NAMALWA (cell line): ENCODE results near the gene RGPD8.
"Not testable (repeated sequence)": the region's sequence is repeated elsewhere in the genome, so short reads cannot be mapped to it uniquely, and the experiment has no call there.

Source experiments
- DNase-seq: peaks from one replicate; pipeline ENCODE4 v3.0.0-alpha.2; 2015; ENCODE audit warnings: low spot score

The RGPD8 gene

DNA sequence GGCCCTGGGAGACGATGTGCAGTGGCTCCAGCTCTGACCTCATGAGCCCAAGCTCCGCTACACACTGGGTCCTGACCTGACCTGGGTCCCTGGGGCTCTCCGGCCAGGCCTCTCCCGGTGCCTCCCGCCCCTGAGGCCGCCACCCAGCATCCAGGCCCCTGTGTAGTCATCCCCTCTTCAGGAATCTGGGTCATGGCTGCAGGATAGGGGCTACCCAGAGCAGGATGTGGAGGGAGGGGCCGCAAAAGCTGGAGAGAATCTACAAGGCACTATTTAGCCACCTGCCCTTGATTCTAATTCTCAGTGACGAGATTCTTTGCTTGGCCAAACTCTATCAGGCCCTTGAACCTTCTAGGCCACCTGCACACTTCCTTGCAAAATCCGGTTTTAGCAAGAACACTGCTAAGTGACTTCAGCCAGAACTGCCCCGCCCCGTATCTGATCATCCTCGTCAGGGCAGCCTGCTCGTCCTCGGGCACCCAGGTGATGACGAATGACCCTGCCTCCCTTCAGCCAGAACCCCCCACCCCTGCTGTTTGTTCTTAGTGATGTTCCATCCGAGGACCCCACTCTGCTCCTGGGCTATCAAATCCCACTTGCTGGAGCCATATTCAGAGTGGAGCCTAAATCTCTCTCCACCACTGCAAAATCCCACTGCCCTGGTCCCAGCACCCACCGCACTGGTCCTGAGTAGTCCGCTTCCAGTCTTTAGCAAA is 2.4 kb upstream of the RGPD8 start:
- not testable (repeated sequence) for DNase-seq

- not testable (repeated sequence) for DNase-seq
These were observed 1.7 kb upstream of the RGPD8 start for GRCh38 chr2:112434890-112435715.

GRCh38 chr2:112433932-112434730 is 686 bp upstream of the RGPD8 start:
- DNase-seq, result no peak

GRCh38 chr2:112432735-112433479 is 538 bp downstream of the RGPD8 start:
- DNase-seq, result not testable (repeated sequence)

- not testable (repeated sequence) for DNase-seq
These were observed 1.1 kb downstream of the RGPD8 start for GRCh38 chr2:112432390-112432734.

DNA sequence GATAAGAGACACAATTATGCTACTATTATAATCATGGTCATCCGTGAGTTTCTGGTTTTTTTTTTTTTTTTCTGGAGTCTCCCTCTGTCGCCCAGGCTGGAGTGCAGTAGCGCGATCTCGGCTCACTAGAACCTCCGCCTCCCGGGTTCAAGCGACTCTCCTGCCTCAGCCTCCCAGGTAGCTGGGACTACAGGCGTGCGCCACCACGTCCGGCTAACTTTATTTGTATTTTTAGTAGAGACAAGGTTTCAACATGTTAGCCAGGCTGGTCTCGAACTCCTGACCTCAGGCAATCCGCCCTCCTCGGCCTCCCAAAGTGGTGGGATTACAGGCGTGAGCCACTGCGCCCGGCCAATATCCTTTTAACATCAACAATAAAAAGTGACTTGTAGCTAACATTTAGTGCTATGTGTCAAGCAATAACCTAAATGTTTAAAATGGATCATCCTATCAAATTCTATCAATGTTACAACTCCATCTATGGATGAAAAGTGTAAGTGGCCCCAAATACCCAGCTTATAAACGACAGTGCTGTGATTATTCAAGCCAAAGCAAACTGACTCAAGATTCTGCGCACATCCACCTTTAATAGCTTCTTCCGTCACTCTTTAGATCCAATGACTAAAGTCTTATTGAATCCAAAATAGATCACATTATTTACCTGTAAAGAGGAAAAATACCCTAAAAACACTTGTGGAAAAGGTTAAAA is 1.7 kb downstream of the RGPD8 start:
- not testable (repeated sequence) for DNase-seq

DNA sequence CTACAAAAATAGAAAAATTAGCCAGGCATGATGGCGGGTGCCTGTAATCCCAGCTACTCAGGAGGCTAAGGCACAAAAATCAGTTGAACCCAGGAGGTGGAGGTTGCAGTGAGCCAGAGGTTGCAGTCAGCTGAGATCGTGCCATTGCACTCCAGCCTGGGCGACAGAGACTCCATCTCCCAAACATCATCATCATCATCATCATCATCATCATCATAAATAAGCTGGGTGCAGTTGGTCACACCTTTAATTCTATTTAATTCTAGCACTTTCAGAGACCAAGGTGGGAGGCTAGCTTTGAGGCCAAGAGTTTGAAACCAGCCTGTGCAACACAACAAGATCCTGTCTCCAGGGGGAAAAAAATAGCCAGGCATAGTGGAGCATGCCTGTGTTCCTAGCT is 8.9 kb downstream of the RGPD8 start:
- DNase-seq, result not testable (repeated sequence)

DNA sequence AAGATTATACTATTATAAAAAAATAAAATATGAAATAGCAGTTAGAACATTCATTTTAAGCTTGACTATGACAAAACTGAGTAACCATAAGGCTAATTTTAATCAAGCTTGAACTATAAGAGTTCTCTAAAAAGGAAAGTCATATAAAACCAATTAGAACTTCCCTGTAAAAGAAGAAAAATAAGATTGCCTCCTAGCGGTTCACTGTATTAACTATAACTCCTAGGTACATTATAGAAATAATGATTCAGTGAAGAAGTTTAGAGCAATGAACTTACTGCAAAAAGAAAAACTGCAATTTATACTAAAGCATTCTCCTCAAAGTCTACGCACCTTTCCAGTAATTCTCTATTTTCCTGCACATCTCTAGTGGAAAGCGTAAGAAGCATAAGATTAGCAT is 16.6 kb downstream of the RGPD8 start:
- DNase-seq, result not testable (repeated sequence)

DNA sequence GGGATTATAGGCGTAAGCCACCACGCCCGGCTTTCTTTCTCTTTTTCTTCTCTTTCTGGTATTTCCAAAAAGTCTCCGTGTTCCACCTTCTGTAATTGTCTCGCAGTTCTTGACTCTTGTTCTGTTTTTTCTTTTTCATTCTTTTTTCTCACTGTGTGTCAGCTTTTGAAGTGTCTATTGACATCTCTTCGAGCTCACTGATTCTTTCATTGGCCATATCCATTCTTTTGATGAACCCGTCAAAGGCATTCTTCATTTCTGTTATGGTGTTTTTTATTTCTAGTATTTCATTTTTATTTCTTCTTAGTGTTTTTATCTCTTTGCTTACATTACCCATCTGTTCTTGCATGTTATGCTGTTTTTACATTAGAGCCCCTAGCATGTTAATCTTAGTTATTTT is 73.4 kb downstream of the RGPD8 start:
- DNase-seq, result not testable (repeated sequence)

GRCh38 chr2:112354335-112354734 is 79.1 kb downstream of the RGPD8 start:
- not testable (repeated sequence) for DNase-seq

- not testable (repeated sequence) for DNase-seq
These were observed 80.4 kb downstream of the RGPD8 start for GRCh38 chr2:112352809-112353603.

DNA sequence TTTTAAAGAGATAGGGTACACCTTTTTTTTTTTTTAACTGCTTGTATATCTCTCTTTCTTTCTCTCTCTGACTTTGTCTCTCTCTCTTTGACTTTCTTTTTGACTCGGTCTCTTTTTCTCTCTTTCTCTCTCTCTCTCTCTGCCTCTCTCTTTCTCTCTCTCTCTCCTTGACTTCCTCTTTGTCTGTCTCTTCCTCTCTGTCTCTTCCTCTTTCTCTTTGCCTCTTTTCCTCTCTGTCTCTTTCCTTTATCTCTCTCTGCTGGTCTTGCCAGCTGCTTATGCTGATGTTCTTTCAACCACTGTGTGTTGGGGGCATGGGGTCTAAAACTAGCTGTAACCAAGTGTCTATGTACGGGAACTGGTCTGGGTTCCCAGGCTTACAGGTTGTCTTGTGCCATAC is 81.2 kb downstream of the RGPD8 start:
- not testable (repeated sequence) for DNase-seq

GRCh38 chr2:112345030-112346027 is 88.1 kb downstream of the RGPD8 start:
- no peak for DNase-seq

DNA sequence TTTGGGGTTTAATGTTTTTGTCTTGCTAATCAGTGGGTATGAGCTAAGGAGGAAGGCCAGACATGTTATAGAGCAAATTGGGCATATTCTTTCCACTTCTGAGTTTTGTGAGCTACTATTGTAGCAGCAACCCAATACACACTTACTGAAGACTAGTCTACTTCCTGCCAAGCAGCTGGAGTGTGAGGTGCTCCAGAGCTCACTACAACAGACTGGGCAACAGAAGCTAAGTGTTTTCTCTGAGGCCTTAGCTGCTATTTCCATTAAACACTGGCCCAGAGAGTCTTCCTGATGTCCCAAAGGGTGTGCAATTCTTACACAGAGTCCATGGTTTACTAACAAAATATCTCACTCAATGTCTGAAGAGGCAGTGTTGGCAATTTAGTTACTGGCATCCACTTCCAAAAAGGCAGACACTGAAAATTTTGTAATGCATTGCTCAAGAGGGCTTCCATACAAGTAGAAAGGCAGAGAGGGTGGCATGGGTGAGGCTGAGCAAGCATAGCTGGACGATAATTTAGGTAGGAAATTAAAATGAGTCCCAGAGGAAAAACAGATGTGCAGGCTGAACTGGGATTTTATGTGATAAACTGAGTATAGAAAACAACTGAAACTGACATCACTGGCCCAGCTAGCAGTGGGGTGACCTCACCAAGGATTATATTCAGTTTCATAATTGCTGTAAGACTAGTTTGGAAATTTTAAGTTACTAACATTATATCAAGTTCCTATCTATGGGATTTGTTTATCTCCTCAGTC is 89.4 kb downstream of the RGPD8 start:
- no peak for DNase-seq

DNA sequence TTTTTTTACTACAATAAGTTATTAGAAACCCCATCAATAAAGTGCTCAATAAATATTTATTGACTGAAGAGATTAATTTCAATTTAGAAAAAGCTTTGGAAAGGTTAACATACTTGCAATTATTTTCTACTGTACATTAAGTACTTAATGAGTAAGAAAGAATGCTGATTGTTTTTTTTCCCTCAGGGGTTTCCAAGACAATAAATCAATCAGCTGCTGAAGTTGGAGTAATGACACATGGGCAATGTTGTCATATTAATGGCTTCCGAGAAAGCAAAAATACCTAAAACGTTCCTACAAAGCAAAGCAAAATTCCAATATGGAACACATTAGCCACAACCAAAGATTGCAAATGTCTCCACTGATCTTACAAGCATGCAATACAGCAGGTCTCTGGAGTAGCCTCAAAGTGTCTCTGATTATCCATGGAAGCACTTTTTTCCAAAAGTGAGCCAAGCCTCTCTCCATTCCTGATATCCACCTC is 91.3 kb downstream of the RGPD8 start:
- DNase-seq, result no peak

DNA sequence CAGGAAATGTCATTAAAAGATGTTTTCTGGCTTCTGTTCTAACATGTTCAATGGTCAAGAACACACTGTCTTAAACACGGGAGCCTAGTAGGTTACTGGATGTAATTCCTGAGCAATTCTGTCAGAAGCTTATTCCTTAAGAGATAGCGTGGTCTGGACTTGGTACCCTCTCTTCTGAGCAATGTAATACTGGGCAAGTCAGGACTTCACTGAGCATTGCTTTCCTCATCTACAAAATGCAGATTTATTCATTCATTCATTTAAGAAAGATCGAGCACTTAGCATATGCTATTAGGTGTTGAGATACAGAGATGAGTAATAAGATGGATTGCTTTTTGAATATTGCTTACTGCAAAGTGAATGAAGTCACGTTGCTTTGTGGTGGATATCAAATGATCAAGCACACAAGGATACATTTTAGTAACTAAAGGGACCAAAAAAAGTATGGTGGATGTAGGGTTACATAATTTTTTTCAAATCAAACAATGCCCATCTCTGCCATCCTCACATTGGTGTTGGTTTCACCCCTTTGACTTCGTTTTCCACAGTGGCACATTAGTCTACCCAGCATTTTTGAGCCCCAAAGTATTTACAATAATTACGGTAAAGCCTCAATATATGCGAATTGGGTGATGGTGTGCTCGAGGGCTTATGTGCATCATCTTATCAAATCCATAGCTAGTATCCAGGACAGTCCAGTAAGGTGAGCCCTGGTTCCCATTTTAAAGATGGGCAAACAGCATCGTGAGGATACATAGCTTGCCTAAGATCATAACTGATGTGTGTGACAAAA is 92.8 kb downstream of the RGPD8 start:
- DNase-seq, result no peak

GRCh38 chr2:112339986-112340385 is 93.5 kb downstream of the RGPD8 start:
- DNase-seq, result no peak
